HG03457 (cell line): Measurements from ENCODE around the gene IL12A.

Source experiments
- ATAC-seq: cut with Tn5 transposase; IDR thresholded peaks from one replicate; pipeline ENCODE4 v1.9.1; 2021; ENCODE audit warnings: moderate number of reproducible peaks; ENCODE audit not compliant: unreplicated experiment

The IL12A gene

GRCh38 chr3:160023476-160023875, 34.8 kb downstream of the IL12A start:
- ATAC-seq, result no peak

- ATAC-seq, result peak; percentile 80
These were observed 39.0 kb downstream of the IL12A start for GRCh38 chr3:160027541-160028195.

- no peak for ATAC-seq
These were observed 47.1 kb downstream of the IL12A start for GRCh38 chr3:160035757-160036156.

GRCh38 chr3:160038862-160039562, 50.4 kb downstream of the IL12A start:
- no peak for ATAC-seq

GRCh38 chr3:160040181-160040580, 51.5 kb downstream of the IL12A start:
- ATAC-seq, result no peak

GRCh38 chr3:160041465-160041864, 52.8 kb downstream of the IL12A start:
- no peak for ATAC-seq

- ATAC-seq, result no peak
These were observed 55.5 kb downstream of the IL12A start for GRCh38 chr3:160044121-160044520.
